SKM-1 (cell line): ENCODE data around the gene SLC22A6.

Experiments used
- DNase-seq: peaks from one replicate; lab custom pipeline; 2025; ENCODE audit not compliant: unreplicated experiment; lab: John Stamatoyannopoulos, UW

SLC22A6 gene

DNA sequence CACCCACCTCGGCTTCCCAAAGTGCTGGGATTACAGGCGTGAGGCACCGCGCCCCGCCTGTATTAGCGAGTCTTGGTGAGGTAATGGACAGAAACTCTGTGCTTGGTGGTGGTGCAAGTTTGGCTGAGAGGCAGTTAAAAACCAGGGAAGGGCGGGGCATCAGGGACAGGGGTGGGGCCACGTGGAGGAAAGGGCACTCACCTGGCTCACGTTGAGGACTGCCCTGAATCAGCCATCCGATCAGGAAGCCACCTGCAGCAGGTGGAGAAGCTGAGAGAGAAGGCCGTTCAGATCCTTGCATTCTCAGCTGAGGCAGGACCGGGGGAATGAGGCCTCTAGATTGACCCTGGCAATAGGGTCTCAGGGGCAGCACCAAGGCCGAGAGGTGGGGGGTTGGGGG, 51.5 kb downstream of the SLC22A6 start:
- DNase-seq: no peak

DNA sequence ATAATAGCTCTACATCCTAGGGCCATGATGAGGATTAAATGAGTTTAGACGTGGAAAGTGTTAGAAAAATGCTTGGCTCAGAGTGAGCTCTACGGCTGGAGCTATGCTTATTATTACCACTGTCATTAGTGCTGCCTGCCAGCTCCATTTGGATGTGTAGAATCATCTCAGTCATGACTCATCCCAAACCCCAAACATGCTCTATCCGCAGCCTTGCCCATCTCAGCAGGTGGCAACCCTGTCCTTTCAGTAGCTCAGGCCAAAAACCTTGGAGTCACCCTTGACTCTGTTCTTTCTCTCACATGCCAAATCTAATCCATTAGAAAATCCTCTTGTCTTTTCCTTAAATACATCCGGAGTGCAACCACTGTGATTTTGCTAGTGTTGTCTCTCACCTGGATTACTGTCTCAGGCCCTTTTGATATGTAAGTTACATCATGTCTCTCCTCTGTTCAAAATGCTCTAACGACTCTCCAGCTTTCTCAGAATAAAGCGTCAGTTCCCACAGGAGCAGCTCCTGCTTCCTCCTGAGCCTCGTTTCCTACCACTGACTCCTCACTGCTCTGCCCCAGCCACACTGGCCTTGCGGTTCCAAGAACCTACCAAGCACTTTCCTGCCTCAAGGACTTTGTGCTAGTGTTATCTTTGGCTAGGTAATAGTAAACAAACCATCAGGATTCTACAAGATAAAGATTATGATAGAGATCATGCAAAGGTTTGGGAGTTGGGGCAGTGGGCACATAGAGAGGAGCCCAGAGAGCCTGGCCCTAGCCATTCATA, 53.1 kb downstream of the SLC22A6 start:
- no peak for DNase-seq

DNA sequence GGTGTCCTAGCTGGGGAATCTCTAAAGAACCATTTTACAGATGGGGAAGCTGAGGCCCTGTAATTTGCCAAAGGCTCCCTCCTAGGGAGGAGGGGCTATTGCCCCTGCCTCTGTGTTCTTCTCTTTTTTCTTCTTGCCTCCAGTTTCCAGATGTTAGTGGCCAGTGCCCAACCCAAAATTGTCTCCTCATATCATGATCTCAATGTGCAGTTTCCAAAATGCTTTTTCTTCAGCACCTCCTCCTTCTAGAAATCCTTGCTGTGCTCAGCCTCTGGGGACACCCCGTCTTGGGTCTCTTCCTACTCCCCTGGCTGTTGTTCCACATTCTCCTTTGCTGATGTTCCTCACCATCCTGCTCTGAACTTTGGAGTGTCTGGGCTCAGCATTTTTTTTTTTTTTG, 54.1 kb downstream of the SLC22A6 start:
- DNase-seq: no peak

DNA sequence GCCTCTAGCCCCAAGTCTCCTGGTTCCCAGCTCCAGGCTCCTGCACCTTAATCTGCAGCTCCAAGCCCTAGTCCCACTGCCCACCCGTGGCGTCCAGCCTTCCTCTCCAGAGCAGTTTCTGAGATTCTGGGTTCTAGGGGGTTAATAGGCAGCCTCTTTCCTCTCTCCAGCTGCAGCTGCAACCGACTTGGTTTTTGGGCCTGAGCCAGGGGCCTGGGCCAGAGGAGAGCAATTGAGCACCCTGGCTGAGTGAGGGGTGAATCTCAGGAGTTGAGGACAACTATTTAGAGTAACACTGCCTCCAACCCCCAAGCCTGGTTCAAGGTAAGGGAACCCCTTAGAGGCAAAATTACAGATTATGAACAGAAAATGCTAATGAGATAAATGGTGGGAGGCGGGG, 54.6 kb downstream of the SLC22A6 start:
- DNase-seq: no peak

DNA sequence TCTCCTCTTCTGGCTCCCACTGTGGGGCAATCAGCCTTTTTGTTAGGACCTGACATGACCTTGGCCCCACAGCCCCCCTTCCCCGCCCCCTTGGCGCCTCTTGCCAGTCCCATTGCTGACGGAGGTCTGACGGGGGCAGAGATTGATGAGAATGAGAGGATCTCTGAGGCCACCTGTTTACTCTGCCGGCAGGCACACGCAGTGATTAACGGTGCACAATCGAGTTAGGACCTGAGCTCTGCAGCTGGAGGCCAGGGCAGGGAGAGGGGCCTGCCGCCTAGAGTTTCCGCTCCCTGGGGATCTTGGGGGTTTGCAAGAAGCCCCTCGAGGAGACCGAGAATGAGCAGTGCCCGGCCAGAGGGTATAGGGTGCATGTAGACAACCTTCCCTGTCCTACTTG, 56.8 kb downstream of the SLC22A6 start:
- DNase-seq: no peak

DNA sequence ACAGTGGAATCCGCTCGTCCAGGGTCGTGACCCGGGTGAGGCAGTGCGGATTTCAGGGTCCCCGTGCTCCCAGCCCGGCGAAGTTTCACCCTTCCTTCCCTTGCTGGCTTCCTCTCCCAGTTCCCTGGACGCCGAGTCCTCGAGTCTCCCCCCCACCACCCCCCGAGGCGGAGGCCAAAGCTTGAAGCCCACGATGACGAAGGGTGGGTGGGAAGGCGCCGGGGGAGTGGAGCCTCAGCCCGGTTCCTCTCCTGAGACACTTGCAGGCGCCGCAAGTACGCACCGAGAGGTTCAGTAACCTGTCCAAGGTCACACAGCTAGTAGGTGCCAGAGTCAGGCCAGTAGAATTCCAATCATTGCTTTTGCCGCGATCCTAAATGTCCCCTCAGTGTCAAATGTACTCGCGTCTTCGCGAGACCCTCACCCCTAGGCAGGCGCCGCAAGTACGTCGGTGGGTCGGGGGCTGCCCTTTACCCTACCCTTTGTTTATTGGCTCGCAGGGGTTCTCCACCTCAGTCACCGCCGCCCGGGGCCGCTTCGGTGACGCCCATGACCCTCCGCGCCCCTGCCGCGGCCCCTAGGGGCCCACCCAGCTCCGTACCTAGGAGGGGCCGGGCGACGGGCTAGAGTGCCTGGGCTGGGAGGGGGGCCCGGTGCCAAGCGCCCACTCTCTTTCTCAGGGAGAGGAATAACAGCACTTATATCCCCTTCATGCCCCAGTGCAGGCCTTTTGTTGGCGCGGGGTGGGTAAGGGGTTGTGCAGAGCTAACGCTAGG, 57.9 kb downstream of the SLC22A6 start:
- no peak for DNase-seq
